Stomach (tissue), 4 donors: ENCODE measurements around the gene TACC3.

Experiments
- POLR2A ChIP-seq, 4 donors: fragments of 450-650 bp; IDR thresholded peaks; one replicate each; pipeline ENCODE4 v1.6.1; 2016; ENCODE audit warnings: antibody characterized with exemption in 4 of 4, control low read depth in 2 of 4, mild to moderate bottlenecking in 1 of 4, moderate library complexity in 1 of 4
- TF ChIP-seq, protein P1 (sequence below), 7 experiments: fragments of 450-650 bp in 4 of 7; fragments of 200-600 bp in 3 of 7; sonication (generic) in 3 of 7; IDR thresholded peaks; one replicate each; pipeline ENCODE4 v1.5.1; 2016 to 2019; ENCODE audit warnings: antibody characterized with exemption in 7 of 7, control low read depth in 2 of 7, mild to moderate bottlenecking in 1 of 7

DNA sequence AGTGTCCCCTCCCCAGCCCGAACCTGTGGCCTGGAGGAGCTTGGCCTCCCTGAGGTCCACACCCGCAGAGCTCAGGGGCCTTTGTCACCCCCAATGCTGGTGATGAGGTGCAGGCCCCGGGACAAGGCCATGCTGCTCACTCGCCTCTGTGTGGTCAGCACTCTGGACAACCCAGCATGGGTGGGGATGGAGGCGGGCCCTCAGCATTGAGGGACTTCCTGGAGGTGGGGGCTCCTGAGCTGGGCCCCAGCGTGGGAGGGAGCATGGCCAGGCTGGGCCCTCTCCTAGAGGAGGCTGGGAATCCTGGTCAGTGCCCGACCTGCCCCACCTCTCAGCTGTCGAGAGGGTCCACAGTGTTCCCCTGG lies 30.6 kb downstream of the TACC3 start:
- TF ChIP-seq POLR2A (IDR thresholded peaks at IDR 0.05) = no peak
- TF ChIP-seq, protein P1, sequence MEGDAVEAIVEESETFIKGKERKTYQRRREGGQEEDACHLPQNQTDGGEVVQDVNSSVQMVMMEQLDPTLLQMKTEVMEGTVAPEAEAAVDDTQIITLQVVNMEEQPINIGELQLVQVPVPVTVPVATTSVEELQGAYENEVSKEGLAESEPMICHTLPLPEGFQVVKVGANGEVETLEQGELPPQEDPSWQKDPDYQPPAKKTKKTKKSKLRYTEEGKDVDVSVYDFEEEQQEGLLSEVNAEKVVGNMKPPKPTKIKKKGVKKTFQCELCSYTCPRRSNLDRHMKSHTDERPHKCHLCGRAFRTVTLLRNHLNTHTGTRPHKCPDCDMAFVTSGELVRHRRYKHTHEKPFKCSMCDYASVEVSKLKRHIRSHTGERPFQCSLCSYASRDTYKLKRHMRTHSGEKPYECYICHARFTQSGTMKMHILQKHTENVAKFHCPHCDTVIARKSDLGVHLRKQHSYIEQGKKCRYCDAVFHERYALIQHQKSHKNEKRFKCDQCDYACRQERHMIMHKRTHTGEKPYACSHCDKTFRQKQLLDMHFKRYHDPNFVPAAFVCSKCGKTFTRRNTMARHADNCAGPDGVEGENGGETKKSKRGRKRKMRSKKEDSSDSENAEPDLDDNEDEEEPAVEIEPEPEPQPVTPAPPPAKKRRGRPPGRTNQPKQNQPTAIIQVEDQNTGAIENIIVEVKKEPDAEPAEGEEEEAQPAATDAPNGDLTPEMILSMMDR (IDR thresholded peaks at IDR 0.05) = no peak
